NCI-H2196 (cell line): ENCODE measurements around the gene FOXP1.
A peak's percentile ranks its signal among the peaks of the same experiment; 100 is the strongest.

ENCODE experiments used
- DNase-seq: peaks from one replicate; lab custom pipeline; 2025; ENCODE audit not compliant: unreplicated experiment; lab: John Stamatoyannopoulos, UW

FOXP1 gene

GRCh38 chr3:71406972-71407810 is 176.3 kb downstream of the FOXP1 start:
- no peak for DNase-seq

GRCh38 chr3:71402911-71403310 is 180.6 kb downstream of the FOXP1 start:
- DNase-seq, result no peak

- no peak for DNase-seq
These were observed 181.2 kb downstream of the FOXP1 start for GRCh38 chr3:71402280-71402679.

- no peak for DNase-seq
These were observed 181.8 kb downstream of the FOXP1 start for GRCh38 chr3:71401695-71402231.

GRCh38 chr3:71400986-71401451 is 182.5 kb downstream of the FOXP1 start:
- DNase-seq, result no peak

GRCh38 chr3:71399478-71399877 is 184.1 kb downstream of the FOXP1 start:
- DNase-seq, result no peak

GRCh38 chr3:71398157-71398836 is 185.2 kb downstream of the FOXP1 start:
- DNase-seq, result no peak

- DNase-seq, result no peak
These were observed 185.8 kb downstream of the FOXP1 start for GRCh38 chr3:71397726-71398125.

- peak; percentile 6 for DNase-seq
These were observed 186.5 kb downstream of the FOXP1 start for GRCh38 chr3:71397046-71397445.

GRCh38 chr3:71395927-71396695 is 187.4 kb downstream of the FOXP1 start:
- DNase-seq, result no peak

- DNase-seq, result no peak
These were observed 188.1 kb downstream of the FOXP1 start for GRCh38 chr3:71395470-71395869.

- no peak for DNase-seq
These were observed 189.8 kb downstream of the FOXP1 start for GRCh38 chr3:71393745-71394144.

- DNase-seq, result no peak
These were observed 190.4 kb downstream of the FOXP1 start for GRCh38 chr3:71393093-71393492.

GRCh38 chr3:71392251-71392650 is 191.3 kb downstream of the FOXP1 start:
- DNase-seq, result no peak

GRCh38 chr3:71391361-71391760 is 192.2 kb downstream of the FOXP1 start:
- no peak for DNase-seq

- peak; percentile 40 for DNase-seq
These were observed 193.5 kb downstream of the FOXP1 start for GRCh38 chr3:71389911-71390573.

GRCh38 chr3:71389191-71389590 is 194.3 kb downstream of the FOXP1 start:
- no peak for DNase-seq

GRCh38 chr3:71388535-71389120 is 194.9 kb downstream of the FOXP1 start:
- no peak for DNase-seq

- no peak for DNase-seq
These were observed 195.9 kb downstream of the FOXP1 start for GRCh38 chr3:71387586-71387985.
